GM19238 (cell line): Measurements from ENCODE around the gene EXOC3L1.

Experiments used
- DNase-seq: peaks from one replicate; pipeline ENCODE4 v3.0.0; 2011; ENCODE audit warnings: low spot score; ENCODE audit not compliant: insufficient read length

The EXOC3L1 gene

GRCh38 chr16:67165121-67166078, 24.5 kb downstream of the EXOC3L1 start:
- DNase-seq = no peak

GRCh38 chr16:67164599-67165061, 25.3 kb downstream of the EXOC3L1 start, which contains the start of gene HSF4:
TSS of gene HSF4 (plus strand) at chr16:67164745. CDS start at chr16:67164812, 67 bp downstream.
- DNase-seq = no peak

- no peak for DNase-seq
These were observed 25.9 kb downstream of the EXOC3L1 start for GRCh38 chr16:67163999-67164558.

- no peak for DNase-seq
These were observed 26.6 kb downstream of the EXOC3L1 start for GRCh38 chr16:67163164-67163998.

- no peak for DNase-seq
These were observed 27.3 kb downstream of the EXOC3L1 start for GRCh38 chr16:67162506-67163163.

GRCh38 chr16:67161595-67162058, 28.3 kb downstream of the EXOC3L1 start:
- no peak for DNase-seq

GRCh38 chr16:67158637-67159600, 31.0 kb downstream of the EXOC3L1 start:
- peak; percentile 78 for DNase-seq

- no peak for DNase-seq
These were observed 31.9 kb downstream of the EXOC3L1 start for GRCh38 chr16:67157892-67158635.

- DNase-seq = no peak
These were observed 32.7 kb downstream of the EXOC3L1 start for GRCh38 chr16:67157106-67157748.

- DNase-seq = no peak
These were observed 33.6 kb downstream of the EXOC3L1 start for GRCh38 chr16:67156143-67156844.

GRCh38 chr16:67155295-67156142, 34.4 kb downstream of the EXOC3L1 start:
- peak; percentile 86 for DNase-seq

- no peak for DNase-seq
These were observed 35.2 kb downstream of the EXOC3L1 start for GRCh38 chr16:67154578-67155294.

GRCh38 chr16:67151431-67152097, 38.4 kb downstream of the EXOC3L1 start:
- no peak for DNase-seq

- DNase-seq = peak; percentile 72
These were observed 39.0 kb downstream of the EXOC3L1 start, which contains the start of gene B3GNT9 for GRCh38 chr16:67150833-67151396. TSS of gene B3GNT9 (minus strand) at chr16:67150998. CDS start at chr16:67150485, 513 bp downstream.
